GM10847 (cell line): ENCODE results near the gene AMN.

Experiments
- POLR2A ChIP-seq: IDR thresholded peaks from 2 replicates; pipeline ENCODE4 v1.6.1; 2011; ENCODE audit not compliant: insufficient read length; ENCODE audit errors: extremely low read depth

AMN gene

DNA sequence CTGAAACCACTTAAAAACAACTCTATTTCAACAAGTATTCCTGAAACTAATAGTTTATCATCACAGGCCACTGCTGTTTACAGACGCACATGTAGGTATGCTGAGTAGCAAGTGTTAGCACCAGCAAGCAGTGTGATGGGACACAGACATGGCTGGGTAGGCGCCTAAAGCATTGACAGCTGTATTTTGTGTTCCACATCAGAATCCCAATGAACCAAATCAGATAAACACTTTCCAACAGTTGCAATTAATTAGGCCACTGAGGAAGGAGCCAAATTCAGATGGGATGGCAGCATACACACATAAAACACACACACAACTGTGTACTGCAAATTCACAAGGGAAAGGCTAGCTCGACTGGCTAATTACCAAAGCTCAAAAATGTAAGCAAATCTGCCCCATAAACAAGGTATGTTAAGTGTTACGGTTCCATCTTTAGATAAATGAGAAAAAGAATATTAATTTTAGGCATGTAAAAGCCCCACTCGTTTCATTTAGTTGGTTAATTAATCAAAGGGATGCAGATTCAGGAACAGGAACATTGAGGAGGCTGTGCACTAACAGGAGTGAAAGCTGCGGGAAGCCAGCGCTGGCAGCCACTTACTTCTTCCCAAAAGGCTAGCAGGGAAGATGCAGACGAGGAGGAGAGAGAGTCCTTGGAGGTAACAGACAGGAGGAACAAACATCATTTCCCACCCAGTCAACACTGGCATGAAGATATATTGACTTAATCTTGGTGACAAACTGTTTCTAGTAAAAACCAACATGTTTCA is 33.4 kb downstream of the AMN start:
- TF ChIP-seq POLR2A, result no peak

DNA sequence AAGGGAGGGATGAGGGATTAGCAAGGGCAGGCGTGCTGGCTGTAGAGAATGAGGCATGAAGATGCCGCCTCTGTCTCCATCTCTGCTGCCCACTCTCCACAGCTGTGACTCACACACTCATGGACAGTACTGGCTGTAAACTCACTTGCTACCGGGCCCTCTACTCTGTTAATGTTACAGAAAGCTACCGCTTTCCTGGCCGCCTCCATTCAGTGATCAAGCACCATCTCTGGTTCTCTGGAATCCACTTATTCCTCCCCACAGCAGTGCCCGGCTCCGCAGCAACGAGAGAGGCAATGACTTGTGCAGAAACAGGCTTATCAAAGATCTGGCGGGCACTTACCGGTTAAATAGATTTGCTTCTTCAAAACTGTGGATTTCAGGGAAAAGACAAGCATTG is 34.8 kb downstream of the AMN start:
- no peak for TF ChIP-seq POLR2A

DNA sequence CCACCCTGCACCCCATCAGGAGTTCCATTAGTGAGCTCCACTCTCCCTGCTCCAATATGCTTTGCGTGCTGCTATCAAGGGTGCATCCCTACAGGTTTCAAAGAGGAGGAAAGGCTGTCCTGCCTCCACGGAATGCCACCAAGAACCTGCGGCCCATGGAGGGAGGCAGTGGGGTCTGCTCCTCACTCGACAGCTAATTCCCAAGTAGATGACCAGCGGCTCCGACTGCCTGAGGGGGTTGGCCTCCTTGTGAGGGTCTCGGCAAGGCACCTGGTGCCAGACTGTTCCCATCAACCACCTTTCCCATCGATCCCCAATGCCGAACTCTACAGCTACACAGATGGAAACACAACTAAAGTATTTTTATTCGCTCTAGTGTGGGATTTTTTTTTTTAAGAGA is 36.0 kb downstream of the AMN start:
- TF ChIP-seq POLR2A, result no peak

GRCh38 chr14:102962111-102962627 is 39.7 kb downstream of the AMN start:
- no peak for TF ChIP-seq POLR2A

- no peak for TF ChIP-seq POLR2A
Measured at GRCh38 chr14:102964152-102964730, 41.8 kb downstream of the AMN start.

DNA sequence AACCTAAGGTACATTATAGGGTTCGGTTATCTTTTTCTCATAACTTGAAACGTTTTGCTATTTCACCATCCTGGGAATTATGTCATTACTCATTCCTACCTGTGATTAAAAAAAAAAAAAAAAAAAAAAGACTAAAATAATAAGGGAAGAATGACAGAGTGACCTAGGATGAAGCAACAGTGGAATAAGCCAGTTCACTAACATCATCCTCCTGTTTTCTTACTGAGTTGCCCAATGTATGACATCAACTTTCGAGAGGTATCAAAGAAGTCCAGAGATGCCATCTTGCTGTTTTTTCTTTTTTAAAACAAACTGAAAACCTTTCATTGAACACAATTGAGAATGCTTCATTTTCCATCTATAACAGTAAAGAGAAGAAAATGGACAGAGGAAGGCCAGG is 42.8 kb downstream of the AMN start:
- TF ChIP-seq POLR2A, result no peak

- TF ChIP-seq POLR2A, result no peak
Measured at GRCh38 chr14:102965971-102966655, 43.6 kb downstream of the AMN start.

DNA sequence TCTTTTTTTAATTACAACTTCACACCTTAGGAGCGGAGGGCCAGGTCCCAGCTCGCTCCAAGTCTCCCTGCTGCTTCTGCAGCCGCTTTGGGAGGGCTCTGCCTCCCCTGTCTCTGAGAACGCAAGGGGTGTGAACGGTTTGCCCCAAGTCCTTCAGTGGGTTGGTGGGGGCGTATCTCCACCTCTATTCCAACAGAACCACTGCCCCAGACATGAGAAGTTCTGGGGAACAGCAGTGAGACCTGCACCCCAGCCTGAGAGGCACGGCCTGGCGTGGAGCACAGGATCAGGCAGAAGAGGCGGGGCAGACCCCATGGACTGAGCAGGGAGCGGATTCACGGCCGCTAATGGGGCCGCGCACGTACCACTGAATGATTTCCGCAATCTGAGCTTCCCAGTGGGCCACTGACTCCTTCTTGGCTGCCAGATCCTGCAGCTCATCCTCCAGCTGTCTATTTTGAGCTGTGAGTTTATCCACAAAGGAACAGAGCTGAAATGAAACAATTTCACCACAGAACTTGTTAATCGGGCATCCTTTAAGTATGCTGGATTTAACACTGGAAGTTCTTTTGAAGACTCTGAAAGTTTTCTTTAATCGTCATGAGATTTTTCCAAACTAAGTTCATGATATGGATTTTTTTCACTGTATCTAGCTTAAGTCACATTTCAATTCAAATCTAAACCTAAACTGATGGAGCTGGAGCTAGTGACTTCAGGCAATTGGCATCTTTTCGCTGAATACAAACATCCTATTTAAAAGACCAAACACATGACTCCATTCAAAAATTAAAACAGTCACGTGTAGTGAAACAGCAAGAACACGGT is 44.4 kb downstream of the AMN start:
- TF ChIP-seq POLR2A, result no peak

GRCh38 chr14:102967506-102967795 is 45.0 kb downstream of the AMN start:
- no peak for TF ChIP-seq POLR2A

DNA sequence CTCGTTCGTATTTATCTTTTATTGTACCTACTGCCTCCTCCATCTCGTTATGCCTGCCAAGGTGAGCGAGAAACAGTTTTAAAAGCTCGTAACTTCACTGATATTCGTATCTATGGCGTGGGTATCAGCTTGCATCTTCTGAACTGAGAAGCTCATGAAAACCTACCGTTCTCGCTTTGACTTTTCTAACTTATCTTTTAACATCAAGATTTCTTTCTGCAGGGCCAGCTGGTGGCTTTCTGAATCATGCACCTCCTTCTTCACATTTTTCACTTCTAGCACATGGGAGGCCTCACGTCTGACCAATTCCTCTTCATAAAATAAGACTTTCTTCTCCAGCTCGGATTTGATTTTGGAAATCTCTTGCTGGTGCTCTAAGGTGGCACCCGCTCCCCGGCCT is 45.8 kb downstream of the AMN start:
- TF ChIP-seq POLR2A, result no peak

DNA sequence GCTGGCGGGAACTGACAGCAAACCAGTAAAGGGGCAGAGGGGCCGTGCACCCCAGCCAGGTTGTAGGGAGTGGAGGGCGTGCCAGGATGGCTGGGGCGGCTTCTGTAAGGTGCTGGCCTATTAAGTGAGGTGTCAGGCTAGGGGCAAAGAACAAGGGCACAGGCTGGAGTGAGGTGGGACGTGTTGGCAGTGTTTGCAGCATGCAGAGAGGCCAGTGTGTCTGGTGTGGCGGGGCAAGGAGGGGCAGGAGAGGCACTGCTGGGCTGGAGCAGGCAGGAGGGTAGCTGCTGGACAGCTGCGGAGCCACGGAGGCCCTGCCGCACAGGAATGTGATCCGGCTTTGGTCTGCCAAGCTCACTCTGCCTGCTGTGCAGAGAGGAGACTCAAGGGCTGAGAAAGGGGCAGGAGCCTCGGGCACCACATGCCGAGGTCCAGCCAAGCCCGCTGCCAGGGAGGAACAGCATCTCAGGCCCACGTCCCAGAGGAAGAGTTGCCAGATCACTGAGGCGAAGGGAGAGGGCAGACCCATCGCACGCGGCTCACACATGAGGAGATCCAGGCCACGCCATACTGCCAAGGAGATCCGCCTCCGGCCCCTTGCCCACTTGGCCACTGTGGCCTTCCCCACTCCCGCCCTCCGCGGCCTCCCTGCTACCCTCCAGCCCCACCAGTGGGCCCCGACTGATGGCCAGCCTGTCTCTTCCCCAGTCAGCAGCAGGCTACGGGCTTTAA is 46.8 kb downstream of the AMN start:
- no peak for TF ChIP-seq POLR2A

GRCh38 chr14:102969901-102970300 is 47.4 kb downstream of the AMN start:
- TF ChIP-seq POLR2A, result no peak

DNA sequence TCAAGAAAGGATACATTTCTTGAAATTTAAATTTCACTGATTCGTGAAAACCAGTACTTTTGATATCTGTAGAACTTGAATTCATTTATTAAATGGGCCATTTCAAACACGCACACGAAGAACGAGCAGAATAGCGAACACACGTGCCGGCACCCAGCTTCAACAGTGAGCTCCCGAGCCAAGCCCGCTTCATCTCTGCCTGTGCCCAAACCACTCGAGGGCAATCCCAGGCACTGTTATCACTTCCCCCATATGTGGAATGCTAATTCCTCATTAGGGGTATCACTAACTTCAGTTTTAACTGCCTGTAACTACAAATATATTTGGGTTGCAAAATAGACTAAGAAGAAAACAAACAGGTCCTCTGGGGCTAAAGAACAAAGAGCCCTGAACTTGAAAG is 48.0 kb downstream of the AMN start:
- TF ChIP-seq POLR2A, result no peak

DNA sequence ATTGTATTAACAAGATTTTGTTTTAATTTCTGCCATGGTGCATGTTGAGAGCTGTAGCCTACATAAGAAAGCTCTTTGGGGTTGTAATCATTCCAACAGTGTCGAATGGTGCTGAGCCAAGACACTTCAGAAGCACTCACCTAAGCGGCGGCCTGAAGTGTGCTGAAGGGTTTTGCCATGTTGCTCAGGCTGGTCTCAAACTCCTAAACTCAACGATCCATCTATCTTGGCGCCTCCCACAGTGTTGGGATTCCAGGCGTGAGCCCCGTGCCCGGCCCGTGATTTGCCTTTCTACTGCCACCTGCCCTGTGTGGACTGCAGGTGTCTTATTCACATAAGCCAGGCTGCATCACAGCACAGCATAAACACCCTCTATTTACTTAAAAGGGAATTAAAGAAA is 48.9 kb downstream of the AMN start:
- TF ChIP-seq POLR2A, result no peak
